ENCODE data around the gene CALML4. TPM values are rescaled to one million over a fixed set of nuclear protein-coding genes. Genes with fewer than 3 reads are reported as not detected.
A peak's percentile ranks its signal among the peaks of the same experiment; 100 is the strongest.

The CALML4 gene
- total and polyA plus RNA-seq, 2 experiments from 2014 or later, result 1.4 to 4.5 TPM

DNA sequence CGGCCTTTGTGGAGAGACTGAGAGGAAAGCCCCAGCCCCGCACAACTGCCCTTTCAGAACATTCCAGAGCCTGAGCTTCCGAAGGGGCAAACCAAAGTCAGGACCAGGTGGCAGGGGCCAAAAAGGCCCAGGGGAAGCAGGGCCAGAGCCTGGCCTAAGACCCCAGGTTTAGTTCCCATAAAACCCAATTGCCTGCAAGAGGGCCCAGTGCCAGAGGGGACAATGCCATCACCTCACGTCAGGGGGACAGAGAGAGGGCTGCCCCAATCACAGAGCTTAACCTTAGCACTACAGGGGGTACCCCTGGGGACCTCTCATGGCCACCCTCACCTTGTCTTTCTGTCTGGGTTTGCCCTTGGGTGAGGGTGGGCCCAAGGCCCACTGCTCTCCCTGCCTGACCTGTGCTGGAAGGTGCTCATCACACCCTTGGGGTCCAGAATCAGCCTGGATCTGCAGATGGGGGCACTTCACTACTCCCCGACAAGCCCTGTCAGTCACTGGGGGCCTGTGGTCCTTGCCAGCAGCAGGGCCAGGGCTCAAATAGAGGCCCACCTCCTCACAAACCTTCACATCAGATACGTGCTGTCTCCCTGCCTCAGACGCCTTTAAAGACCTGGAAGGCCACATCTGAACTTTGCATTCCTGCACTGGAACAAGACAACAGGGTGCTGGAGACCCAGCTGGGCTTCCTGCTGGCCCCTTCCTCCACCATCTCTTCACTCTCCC lies 3.8 kb downstream of the CALML4 start:
- H3K9me3 ChIP-seq (ENCODE audit: low read depth), result no peaks in the 10 kb centered on the region
- H3K4me1 ChIP-seq (ENCODE audit: low read depth), result peaks cover 21% of the 10 kb centered on the region
- no peaks in the 10 kb centered on the region for H3K36me3 ChIP-seq
- no peak overlapping the region for H3K4me3 ChIP-seq
- TF ChIP-seq, protein P1, sequence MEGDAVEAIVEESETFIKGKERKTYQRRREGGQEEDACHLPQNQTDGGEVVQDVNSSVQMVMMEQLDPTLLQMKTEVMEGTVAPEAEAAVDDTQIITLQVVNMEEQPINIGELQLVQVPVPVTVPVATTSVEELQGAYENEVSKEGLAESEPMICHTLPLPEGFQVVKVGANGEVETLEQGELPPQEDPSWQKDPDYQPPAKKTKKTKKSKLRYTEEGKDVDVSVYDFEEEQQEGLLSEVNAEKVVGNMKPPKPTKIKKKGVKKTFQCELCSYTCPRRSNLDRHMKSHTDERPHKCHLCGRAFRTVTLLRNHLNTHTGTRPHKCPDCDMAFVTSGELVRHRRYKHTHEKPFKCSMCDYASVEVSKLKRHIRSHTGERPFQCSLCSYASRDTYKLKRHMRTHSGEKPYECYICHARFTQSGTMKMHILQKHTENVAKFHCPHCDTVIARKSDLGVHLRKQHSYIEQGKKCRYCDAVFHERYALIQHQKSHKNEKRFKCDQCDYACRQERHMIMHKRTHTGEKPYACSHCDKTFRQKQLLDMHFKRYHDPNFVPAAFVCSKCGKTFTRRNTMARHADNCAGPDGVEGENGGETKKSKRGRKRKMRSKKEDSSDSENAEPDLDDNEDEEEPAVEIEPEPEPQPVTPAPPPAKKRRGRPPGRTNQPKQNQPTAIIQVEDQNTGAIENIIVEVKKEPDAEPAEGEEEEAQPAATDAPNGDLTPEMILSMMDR (IDR thresholded peaks at IDR 0.05; ENCODE audit: low read depth, low read length), result no peak
- DNase-seq (ENCODE audit: low read depth in 1 of 2, low spot score in 1 of 2), result no peak
- H3K27ac ChIP-seq, result peak overlapping the region; percentile 47
- no peaks in the 10 kb centered on the region for H3K27me3 ChIP-seq

DNA sequence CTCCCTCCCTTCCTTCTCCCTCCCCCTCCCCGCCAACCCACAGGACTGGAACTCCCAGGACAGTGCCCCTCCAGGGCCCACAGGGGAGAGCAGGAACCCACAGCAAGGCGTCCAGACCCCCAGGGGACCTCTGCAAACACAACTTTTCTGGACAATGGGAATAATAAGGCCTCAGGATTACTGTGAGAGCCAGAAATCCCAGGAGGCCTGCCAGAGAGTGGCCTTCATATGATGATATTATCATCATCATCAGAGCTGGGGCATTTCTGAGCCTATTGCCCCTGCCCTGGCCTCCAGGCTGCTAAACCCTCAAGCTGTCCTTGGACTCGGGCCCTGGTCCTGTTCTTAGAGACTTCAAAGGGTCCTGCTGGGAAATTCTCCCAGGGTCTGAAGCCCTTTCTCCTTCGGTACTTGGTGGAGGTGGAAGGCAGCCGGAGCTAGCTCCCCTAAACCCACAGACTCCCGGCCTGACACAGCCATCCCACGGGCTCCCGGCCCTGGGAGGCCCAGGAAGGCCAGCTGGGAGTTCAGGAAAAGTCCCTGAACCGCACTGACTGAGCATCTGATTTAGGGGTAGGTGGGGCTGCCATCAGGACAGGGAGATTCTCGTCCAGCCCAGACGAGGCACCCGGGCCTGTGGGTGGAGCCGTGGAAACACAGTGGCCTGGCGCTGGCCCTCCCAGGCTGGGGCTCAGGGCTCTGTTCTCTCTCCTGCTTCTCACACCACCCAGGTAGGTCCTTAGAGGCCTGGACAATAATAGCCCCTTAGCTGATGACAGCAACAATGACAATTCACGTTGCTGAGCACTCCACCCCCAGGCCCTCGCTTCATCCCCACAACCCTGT lies 4.9 kb downstream of the CALML4 start:
- peak overlapping the region; percentile 47 for H3K27ac ChIP-seq
- H3K4me3 ChIP-seq, result no peak overlapping the region
- no peaks in the 10 kb centered on the region for H3K9me3 ChIP-seq (ENCODE audit: low read depth)
- TF ChIP-seq, protein P1 (IDR thresholded peaks at IDR 0.05; ENCODE audit: low read depth, low read length), result no peak
- no peaks in the 10 kb centered on the region for H3K36me3 ChIP-seq
- H3K4me1 ChIP-seq (ENCODE audit: low read depth), result peaks cover 21% of the 10 kb centered on the region
- DNase-seq (ENCODE audit: low read depth in 1 of 2, low spot score in 1 of 2), result peak in 1 of 2 donors; percentile 36
- no peaks in the 10 kb centered on the region for H3K27me3 ChIP-seq

DNA sequence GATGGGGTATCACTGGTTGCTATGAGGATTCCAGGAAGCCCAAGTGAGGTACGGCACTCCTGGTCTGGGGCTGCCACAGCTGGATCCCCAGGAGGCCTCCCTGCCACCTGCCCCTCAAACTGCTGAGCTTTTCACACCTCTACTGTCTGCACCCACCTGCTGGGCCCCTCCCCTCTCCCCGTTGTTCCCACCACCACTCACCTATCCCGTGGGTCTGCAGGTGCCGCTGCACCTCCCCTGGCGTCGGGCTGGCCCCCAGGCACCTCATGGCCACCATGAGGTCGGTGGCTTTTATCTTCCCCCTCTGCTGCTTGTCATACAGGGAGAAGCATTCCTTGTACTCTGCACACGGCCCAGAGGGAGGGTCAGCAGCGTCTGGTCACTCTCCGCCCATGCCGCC lies 5.8 kb downstream of the CALML4 start:
- H3K27me3 ChIP-seq, result no peaks in the 10 kb centered on the region
- DNase-seq (ENCODE audit: low read depth in 1 of 2, low spot score in 1 of 2), result no peak
- H3K27ac ChIP-seq, result no peak overlapping the region
- H3K4me1 ChIP-seq (ENCODE audit: low read depth), result peaks cover 21% of the 10 kb centered on the region
- TF ChIP-seq, protein P1 (IDR thresholded peaks at IDR 0.05; ENCODE audit: low read depth, low read length), result no peak
- H3K9me3 ChIP-seq (ENCODE audit: low read depth), result no peaks in the 10 kb centered on the region
- H3K4me3 ChIP-seq, result no peak overlapping the region
- no peaks in the 10 kb centered on the region for H3K36me3 ChIP-seq

DNA sequence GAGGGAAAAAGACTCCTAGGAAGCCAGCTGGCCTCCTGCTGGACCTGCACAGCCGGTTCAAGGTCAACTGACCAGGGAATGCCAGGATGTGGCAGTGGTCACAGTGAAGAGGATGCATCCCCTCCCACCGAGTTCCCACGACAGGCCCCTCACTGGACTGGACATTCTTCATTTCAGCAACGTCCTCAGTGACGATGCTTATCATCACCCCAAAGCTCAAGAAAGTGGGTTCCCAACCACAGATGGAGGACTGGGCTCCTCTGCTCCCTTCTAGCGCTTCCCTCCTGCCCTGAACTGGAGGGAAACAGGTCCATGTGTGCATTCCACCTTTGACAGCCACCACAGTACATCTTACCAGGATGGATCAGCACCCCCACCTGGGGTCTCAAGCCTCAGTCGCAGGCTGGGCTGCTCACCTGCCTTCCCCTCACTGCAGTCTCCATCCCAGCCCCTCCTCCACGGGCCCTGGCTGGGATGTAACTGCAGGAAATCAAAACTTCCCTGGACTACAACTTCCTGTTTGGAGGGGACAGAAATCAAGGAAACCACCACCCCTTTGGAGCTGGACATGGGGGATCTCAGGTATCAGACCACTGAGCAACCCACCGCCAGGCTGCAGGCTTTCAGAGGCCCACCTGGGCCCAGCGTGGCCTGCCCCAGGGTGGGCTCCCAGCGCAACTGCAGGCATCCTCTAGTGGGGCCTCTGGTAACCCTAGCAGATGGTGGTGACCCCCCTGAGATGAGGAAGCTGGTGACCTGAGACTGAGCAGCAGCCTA lies 7.3 kb downstream of the CALML4 start:
- peaks cover 4% of the 10 kb centered on the region for H3K36me3 ChIP-seq
- no peak overlapping the region for H3K27ac ChIP-seq
- no peaks in the 10 kb centered on the region for H3K9me3 ChIP-seq (ENCODE audit: low read depth)
- H3K4me3 ChIP-seq, result no peak overlapping the region
- no peak for DNase-seq (ENCODE audit: low read depth in 1 of 2, low spot score in 1 of 2)
- no peaks in the 10 kb centered on the region for H3K27me3 ChIP-seq
- TF ChIP-seq, protein P1 (IDR thresholded peaks at IDR 0.05; ENCODE audit: low read depth, low read length), result no peak
- H3K4me1 ChIP-seq (ENCODE audit: low read depth), result peaks cover 21% of the 10 kb centered on the region

DNA sequence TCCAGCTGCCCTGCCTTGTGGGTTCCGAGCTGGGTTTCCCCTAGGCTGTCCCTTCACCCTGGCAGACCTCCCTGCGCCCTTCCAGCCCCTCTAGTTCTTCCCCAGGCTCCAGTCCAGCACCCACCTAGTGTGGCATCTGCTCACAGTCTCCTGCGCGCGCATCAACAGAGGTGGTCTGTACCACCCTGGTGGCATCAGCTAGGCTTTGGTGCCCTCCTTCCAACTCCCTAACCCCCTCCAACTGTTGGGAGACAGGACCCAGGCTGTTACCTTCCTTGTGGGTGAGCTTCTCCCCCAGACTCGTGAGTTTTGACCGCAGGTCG lies 8.0 kb downstream of the CALML4 start:
- H3K27ac ChIP-seq, result no peak overlapping the region
- H3K27me3 ChIP-seq, result no peaks in the 10 kb centered on the region
- no peak overlapping the region for H3K4me3 ChIP-seq
- H3K9me3 ChIP-seq (ENCODE audit: low read depth), result no peaks in the 10 kb centered on the region
- peaks cover 4% of the 10 kb centered on the region for H3K36me3 ChIP-seq
- peaks cover 21% of the 10 kb centered on the region for H3K4me1 ChIP-seq (ENCODE audit: low read depth)
- TF ChIP-seq, protein P1 (IDR thresholded peaks at IDR 0.05; ENCODE audit: low read depth, low read length), result no peak
- DNase-seq (ENCODE audit: low read depth in 1 of 2, low spot score in 1 of 2), result no peak
